GM21576 (cell line): Measurements from ENCODE around the gene CASP4.
A peak's percentile ranks its signal among the peaks of the same experiment; 100 is the strongest.
"Not testable (repeated sequence)": the region's sequence is repeated elsewhere in the genome, so short reads cannot be mapped to it uniquely, and the experiment has no call there.

Experiments
- ATAC-seq: cut with Tn5 transposase; IDR thresholded peaks from one replicate; pipeline ENCODE4 v1.9.1; 2021; ENCODE audit warnings: mild to moderate bottlenecking, moderate library complexity; ENCODE audit not compliant: unreplicated experiment

The CASP4 gene

GRCh38 chr11:104957280-104957679 lies 11.1 kb downstream of the CASP4 start:
- no peak for ATAC-seq

DNA sequence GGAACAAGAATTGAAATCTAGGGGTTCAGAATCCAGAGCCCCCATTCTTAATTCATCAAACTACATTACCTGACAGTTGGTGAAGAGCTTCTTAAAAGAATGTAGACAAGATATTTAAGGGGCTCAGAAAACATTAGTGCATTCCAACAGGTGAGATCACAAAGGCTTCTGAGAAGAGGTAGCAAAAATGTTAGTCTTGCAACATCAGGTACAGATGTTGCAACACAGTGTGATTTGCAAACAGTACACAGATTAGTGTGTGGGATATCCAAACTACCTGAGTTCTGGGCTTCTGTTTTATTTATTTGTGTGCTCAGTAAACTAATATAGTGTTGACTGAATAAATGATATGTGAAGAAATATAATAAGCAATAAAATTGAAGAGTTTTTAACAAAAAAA lies 11.8 kb downstream of the CASP4 start:
- ATAC-seq, result no peak

GRCh38 chr11:104946907-104947306 lies 21.5 kb downstream of the CASP4 start:
- ATAC-seq, result peak; percentile 89

GRCh38 chr11:104944076-104944475 lies 24.3 kb downstream of the CASP4 start:
- no peak for ATAC-seq

- ATAC-seq, result no peak
Observed at GRCh38 chr11:104943561-104943960, 24.8 kb downstream of the CASP4 start.

DNA sequence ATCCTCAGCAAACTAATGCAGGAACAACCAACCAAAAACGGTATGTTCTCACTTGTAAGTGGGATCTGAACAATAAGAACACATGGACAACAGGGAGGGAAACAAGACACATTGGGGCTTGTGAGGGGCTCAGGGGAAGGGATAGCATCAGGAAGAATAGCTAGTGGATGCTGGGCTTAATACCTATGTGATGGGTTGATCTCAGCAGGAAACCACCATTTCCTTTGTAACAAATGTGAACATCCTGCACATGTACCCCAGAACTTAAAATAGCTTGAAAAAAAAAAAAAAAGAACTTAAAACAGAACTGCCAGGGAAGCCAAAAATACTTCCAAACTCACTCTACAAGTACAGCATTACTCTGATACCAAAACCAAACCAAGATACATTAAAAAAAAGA lies 33.8 kb downstream of the CASP4 start:
- no peak for ATAC-seq

DNA sequence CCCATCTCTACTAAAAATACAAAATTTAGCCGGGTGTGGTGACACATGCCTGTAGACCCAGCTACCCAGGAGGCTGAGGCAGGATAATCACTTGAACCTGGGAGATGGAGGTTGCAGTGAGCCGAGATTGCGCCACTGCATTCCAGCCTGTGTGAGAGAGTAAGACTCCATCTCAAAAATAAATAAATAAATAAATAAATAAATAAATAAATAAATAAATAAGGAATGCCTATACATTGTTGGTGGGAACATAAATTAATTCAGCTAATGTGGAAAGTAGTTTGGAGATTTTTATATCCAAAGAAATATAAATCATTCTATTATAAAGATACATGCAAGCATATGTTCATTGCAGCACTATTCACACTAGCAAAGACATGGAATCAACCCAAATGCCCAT lies 34.3 kb downstream of the CASP4 start:
- ATAC-seq, result not testable (repeated sequence)

DNA sequence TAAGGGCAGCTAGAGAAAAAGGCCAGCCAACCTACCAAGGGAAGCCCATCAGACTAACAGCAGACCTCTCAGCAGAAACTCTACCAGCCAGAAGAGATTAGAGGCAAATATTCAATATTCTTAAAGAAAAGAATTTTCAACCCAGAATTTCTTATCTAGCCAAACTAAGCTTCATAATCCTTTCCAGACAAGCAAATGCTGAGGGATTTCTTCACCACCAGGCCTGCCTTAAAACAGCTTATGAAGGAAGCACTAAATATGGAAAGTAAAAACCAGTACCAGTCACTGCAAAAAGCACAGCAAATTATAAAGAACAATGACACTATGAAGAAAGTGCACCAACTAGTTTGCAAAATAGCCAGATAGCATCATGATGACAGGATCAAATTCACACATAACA lies 39.6 kb downstream of the CASP4 start:
- ATAC-seq, result no peak

- ATAC-seq, result no peak
Observed at GRCh38 chr11:104926771-104927611, 41.4 kb downstream of the CASP4 start.

GRCh38 chr11:104925850-104926249 lies 42.5 kb downstream of the CASP4 start:
- no peak for ATAC-seq

DNA sequence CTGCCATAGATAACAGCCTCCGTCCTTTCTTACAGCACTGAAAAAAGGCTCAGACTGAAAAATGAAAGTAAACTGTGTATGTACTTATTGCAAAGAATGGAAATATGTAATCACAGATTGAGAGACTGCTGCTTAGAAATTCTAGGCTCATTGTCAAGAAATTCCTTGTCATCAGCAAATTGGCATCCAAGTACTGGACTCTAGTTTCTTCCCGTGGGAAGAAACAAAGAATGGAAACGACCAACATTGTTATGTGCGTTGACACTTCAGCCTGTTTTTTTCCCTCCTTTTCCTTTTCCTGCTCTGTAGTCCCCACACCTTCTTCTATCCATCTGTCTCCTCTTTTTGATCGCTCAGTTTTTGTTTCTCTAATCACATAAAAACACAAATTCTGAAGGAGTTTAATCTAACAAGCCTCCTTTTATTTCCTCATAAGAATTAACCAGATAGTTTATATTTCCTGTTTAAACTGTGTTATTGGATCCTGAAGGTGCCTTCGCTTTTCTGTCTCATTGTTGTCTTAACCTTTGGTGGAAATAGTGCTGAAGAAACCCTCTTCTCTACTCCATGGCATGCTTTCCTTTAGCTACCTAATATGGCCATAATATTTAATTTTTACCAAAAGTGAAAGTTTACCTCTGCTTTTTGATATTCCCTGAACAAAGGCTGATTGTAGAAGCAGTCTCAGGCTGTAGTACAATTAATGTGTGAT lies 50.1 kb downstream of the CASP4 start:
- ATAC-seq, result no peak

DNA sequence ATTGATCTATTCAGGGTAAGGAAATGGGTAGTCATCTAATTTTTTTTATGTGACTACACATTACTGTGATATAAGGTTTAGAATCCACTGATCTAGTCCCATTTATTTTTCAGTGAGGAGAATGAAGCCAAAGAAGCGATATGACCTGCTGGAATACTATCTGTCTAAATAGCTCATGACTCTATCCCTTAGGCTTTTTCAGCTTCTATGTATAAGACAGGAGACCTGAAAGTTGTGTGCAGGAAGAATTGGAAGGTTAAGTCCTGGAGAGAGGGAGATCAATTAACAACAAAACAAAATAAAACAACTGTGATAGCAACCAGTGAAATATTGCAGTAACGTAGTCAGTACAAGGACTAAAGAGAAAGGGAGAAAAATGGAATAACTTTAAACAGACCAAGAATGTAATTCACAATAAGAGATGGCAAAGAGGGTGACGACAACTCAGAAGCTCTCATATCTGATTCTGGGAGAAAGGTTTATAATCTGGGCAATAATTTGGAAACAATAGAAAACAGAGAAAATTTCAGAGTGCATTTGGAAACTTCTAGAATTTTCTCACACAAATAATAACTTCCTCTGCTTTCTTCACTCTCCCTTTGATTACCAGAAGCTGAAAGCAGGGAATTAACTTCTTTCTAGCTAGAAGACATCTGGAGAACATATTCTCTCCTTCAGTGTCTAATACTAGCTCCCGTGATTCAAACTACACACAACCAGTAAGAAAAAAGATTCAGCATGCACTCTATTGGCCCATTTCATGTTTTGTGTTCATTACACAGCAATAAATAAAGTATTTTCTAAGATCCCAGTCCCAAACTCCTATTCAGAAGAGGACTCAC lies 50.9 kb downstream of the CASP4 start:
- ATAC-seq, result no peak

DNA sequence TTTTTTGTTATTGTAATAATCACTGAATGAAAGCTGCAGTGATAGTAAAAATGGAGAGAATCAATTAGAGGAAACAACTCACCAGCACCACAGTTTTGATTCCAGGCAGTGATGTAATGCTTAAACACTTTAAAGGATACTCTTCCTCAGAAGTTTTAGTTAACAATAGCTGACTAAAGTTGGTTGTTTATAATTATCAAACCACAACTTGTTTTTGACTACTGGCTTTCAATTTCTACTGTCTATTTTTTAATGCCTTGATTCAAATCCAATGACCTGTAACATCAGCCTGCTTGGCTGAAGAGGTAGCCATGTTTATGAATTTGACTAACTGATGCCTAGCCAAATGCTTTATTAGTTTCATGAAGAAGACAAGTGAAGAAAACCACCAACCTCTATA lies 51.9 kb downstream of the CASP4 start:
- ATAC-seq, result no peak

DNA sequence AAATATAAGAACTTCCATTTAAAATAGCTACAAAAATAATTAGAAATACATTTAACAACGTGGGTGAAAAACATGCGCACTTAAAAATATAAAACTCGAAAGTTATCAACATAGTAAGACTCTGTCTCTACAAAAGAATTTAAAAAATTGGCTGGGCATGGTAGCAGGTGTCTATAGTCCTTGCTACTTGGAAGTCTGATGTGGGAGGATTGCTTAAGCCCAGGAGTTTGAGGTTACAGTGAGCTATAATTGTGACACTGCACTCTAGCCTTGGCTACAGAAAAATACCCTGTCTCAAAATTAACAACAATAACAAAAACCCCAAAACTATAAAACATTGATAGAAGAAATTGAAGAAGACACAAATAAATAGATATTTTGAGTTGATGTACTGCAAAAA lies 56.3 kb downstream of the CASP4 start:
- ATAC-seq, result no peak

DNA sequence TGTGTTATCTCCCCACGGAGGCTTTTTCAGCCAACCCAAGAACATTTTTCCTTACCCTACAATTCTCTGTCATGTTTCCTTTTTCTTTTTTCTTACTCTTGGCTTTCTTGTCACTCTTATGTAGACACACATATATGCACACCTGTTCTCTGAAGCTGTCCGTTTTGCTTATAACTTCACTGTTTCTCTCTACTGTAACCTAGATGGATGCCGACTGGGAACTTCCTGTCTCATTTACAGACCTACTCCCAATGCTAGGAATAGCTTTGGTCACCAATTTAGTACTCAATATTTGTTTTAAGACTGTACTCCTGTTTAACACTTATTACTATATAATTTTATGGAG lies 60.2 kb downstream of the CASP4 start:
- no peak for ATAC-seq

DNA sequence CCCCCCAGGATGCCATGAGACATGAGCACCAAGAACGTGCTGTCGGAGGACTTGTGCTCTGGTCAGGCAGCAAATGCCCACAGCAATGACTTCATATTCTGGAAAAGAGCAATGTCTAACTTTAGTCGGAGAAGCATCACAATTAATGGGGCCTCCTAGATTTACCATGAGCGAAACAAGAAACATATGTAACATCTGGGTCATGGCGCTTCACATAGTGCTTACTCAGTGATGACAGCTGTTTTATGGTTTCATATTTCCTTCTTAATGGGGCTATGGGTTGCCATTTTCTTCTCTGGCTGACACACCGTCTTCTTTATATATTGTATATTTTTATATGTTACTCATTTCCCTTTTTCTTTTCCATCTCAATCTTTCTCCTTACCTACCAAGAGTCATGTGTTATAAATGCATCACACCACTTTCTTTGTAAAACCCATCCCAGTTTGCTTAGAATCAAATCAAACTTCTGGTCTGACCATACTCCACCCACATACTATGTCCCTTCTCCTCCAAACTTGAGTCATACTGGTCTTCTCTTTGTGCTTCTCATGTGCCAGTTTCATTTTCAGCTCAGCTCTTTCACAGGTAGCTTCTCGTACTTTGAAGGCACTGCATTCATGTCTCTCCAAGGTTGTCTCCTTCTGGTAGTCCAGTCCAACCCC lies 60.7 kb downstream of the CASP4 start:
- peak; percentile 87 for ATAC-seq

DNA sequence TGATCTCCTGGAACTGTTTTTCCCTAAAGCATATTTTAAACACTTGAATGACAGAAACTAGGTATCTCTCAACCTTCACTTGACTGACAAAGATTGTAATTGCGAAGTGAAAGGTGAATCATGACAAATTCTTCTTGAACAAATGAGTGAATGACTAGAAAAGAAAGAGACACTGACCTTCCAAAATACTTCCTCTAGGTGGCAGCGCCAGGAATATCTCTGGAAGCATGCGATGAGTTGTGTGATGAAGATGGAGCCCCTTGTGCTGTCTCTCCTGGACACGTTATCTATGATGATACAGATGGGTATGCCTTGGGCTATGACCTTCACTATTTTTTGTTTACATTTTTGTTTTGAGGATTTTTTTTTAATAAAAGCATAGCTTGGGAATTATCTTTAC lies 63.1 kb downstream of the CASP4 start:
- ATAC-seq, result no peak

- no peak for ATAC-seq
Observed at GRCh38 chr11:104899226-104899625, 69.1 kb downstream of the CASP4 start.

DNA sequence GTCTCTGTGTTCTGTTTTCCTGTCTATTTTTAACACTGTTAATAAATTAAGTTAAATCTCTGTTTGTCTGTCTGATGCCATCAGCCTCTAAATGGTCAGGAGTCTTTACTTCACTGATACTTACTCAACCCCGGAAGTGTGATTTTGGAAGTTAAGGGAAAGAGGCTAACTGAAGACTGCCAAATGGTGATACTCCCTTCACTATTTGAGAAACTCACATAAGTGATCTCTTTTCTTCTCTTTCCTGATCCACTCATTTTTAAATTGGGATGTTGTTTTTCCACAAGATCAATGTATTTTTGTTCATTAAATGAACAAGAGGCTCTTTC lies 69.7 kb downstream of the CASP4 start:
- ATAC-seq, result no peak

DNA sequence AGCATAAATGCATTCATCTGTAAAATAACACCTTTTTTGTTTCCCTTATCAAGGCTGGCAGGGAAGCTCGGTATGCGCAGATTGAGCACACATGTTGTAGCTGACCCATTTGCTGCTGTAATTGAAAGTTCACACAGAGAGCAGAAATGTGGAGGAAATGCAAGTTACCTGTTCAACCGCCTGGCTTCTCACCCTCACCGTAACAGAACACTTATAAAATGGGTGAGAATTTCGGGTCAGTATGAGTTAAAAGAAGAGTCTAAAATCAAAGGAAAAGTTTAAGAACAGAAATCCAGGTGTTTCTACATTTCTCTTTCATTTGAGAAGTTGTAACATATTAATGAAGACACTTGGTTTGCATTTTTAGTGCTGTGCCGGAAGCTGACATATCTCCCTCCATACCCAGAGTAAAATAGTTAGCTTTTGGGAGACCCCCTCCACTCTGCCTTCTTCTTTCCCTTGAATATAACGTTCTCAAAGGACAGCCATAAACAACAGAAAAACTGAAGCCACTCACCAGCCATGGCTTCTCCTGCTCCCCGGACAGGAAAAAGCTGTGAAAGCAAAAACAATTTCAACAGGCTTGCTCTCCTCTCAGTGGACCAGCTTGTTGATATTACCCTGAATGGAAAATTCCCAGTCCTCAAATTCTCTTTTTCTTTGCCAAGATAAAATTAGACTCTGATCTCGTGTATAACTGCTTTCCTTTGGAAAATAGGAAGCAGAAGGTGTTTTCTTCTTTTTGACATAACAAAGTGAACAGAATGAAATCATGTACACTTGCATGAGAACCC lies 70.3 kb downstream of the CASP4 start, which contains the start of gene CASP12:
Gene CASP12 (minus strand): TSS at position 570 of the 794 bp plus-strand sequence.
- ATAC-seq, result peak; percentile 78
